H1 (cell line): ENCODE measurements around the gene GZMM. TPM values are rescaled to one million over a fixed set of nuclear protein-coding genes. Genes with fewer than 3 reads are reported as not detected.

ENCODE experiments used
- ASH2L ChIP-seq: fragments of 200-600, 300-600 bp; sonication (generic); IDR thresholded peaks from one replicate; pipeline ENCODE4 v1.7.1; 2017; ENCODE audit warnings: low read length
- CTCF ChIP-seq, 3 experiments: IDR thresholded peaks; 1 replicate in 2 of 3; 2 replicates in 1 of 3; pipeline versions ENCODE4 v1.5.1 to v1.6.1; 2011; ENCODE audit warnings: low read length in 3 of 3, mild to moderate bottlenecking in 3 of 3, inconsistent platforms in 2 of 3, low read depth in 1 of 3, moderate library complexity in 1 of 3; ENCODE audit not compliant: insufficient read depth in 1 of 3; ENCODE audit errors: control extremely low read depth in 1 of 3
- RBBP5 ChIP-seq: IDR thresholded peaks from 2 replicates; pipeline ENCODE4 v1.7.1; 2012; ENCODE audit warnings: low read depth, mild to moderate bottlenecking, inconsistent platforms, low read length, moderate library complexity, borderline replicate concordance
- SP1 ChIP-seq: IDR thresholded peaks from 2 replicates; pipeline ENCODE4 v1.6.1; 2011; ENCODE audit warnings: low read depth, low read length
- SRF ChIP-seq: IDR thresholded peaks from 2 replicates; pipeline ENCODE4 v1.6.1; 2011; ENCODE audit warnings: mild to moderate bottlenecking, low read depth, low read length, moderate library complexity
- polyA plus RNA-seq, 7 experiments: library from polyadenylated mRNA; depleted of rRNA in 3 of 7; stranded (reverse) in 5 of 7; unstranded in 2 of 7; fragments of >200 nt in 5 of 7; fragments of 200-250 nt in 2 of 7; gene quantifications; 1 replicate in 5 of 7; 2 replicates in 1 of 7; 4 replicates in 1 of 7; pipeline versions ENCODE4 v1.2.1 to v1.2.3, GENCODE V29; 2011 to 2013; ENCODE audit warnings: missing spikeins in 2 of 7, mixed read lengths in 2 of 7
- total RNA-seq: library from RNA; stranded (reverse); fragmentation: NEBNext Ultra II Directional; extraction: Animal tissue kit (Norgen Biotek cat#: 25700); gene quantifications from 2 replicates; pipeline ENCODE4 v1.2.1, GENCODE V29; 2021

The GZMM gene
- total and polyA plus RNA-seq, 2 of the 8 experiments (the other 6 are each of a cell fraction or from before 2014, with no cell fraction given): 0.09 to 0.32 TPM

GRCh38 chr19:524062-524674 is 19.7 kb upstream of the GZMM start (continued):
- TF ChIP-seq RBBP5 (no peak), CTCF (IDR thresholded peaks at IDR 0.05; ENCODE audit: control extremely low read depth in 1 of 3, insufficient read depth in 1 of 3, low read depth in 1 of 3, low read length in 3 of 3) (no peak), SRF (no peak), SP1 (no peak), ASH2L (no peak)
- TF ChIP-seq, all 59 proteins: peak for 0
